T-helper 2 cell treated with Interferon-gamma antibody and Interleukin-4, amounts not matched to agents 5 μg/mL and 100 μg/mL, for 36 hours (primary cell): ENCODE data around the gene GATA5.

Source experiments
- DNase-seq: peaks from one replicate; pipeline ENCODE4 v3.0.0; 2021; ENCODE audit warnings: low spot score
- H3K27ac Mint-ChIP-seq: one replicate; pipeline ENCODE4 v1.8.0; 2021; ENCODE audit warnings: mild to moderate bottlenecking, mixed read lengths
- H3K27me3 Mint-ChIP-seq: one replicate; pipeline ENCODE4 v1.8.0; 2021; ENCODE audit warnings: low read depth, mixed read lengths
- H3K36me3 Mint-ChIP-seq: one replicate; pipeline ENCODE4 v1.8.0; 2021; ENCODE audit warnings: low read depth, mixed read lengths
- H3K4me1 Mint-ChIP-seq: one replicate; pipeline ENCODE4 v1.8.0; 2021; ENCODE audit warnings: low read depth, mixed read lengths
- H3K4me3 Mint-ChIP-seq: one replicate; pipeline ENCODE4 v1.8.0; 2022; ENCODE audit warnings: mild to moderate bottlenecking, moderate library complexity, mixed read lengths
- H3K9me3 Mint-ChIP-seq: one replicate; pipeline ENCODE4 v1.8.0; 2021; ENCODE audit warnings: mixed read lengths

Gene GATA5

DNA sequence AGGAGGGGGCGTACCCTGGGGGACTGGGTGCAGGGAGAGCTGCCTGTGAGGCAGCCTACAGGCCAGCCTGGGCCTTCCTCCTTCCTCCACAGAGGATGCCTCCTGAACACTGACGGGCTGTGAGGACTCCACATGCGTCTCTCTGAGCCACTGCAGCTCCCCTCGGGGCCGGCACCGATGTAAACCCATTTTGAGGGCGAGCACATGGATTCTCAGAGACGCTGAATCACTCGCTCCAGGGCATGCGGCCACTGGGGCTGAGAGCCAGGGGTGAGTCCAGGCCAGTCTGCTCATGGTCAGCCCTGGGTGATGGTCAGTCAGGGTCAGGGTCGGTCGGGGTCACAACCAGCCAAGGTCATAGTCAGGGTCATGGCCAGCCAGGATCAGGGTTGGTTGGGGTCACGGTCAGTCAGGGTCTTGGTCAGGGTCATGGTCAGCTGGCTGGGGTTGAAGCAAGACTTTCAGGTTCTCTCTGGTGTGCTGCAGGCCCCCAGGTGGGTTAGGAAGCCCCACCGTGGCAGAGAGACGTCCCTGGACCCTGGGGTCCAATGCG, 33.7 kb downstream of the GATA5 start:
- DNase-seq, result no peak
- H3K4me3 Mint-ChIP-seq, result no peak overlapping the region
- no peaks in the 10 kb centered on the region for H3K27me3 Mint-ChIP-seq
- H3K4me1 Mint-ChIP-seq, result no peaks in the 10 kb centered on the region
- no peaks in the 10 kb centered on the region for H3K36me3 Mint-ChIP-seq
- no peak overlapping the region for H3K27ac Mint-ChIP-seq
- H3K9me3 Mint-ChIP-seq, result no peaks in the 10 kb centered on the region

DNA sequence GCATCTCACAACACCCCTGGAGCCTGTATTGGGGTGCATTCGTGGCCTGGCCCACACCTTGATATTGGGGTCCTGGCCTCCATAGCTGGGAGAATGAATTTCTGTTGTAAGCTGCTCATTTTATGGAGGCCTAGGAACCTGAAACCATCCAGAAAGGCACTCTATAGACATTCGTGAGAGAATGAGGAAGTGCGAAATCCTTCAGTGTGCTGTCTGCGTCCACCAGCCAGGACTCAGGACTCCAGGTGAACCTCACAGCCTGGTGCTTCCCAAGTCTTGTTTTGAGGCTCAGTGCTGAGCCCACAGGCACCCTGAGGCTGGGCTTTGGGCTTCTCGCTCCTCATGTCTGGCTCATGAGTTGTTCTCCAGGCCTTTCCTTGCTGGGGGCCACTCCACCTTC, 36.6 kb downstream of the GATA5 start:
- no peak overlapping the region for H3K27ac Mint-ChIP-seq
- no peak for DNase-seq
- H3K36me3 Mint-ChIP-seq, result no peaks in the 10 kb centered on the region
- peaks cover 6% of the 10 kb centered on the region for H3K27me3 Mint-ChIP-seq
- no peak overlapping the region for H3K4me3 Mint-ChIP-seq
- H3K9me3 Mint-ChIP-seq, result no peaks in the 10 kb centered on the region
- H3K4me1 Mint-ChIP-seq, result no peaks in the 10 kb centered on the region

DNA sequence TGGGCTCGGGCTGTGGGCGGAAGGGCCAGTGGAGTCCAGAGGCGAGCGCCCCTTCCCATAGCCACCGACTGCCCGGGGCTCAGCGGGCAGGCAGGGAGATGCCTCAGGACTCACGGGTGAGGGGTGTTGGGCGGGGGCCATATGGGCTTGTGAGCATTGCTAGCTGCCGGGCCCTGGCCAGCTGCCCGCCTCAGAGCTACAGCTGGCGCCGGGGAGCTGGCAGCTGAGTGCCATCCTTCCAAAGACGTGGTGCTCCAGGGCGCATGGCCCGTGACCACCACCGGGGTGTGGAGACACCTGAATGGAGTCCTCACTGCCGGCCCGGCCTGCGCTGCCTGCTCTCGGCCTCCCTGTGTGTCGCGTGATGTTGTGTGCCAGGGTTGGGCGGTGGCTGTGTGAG, 37.9 kb downstream of the GATA5 start:
- Mint-ChIP-seq H3K4me1 (no peaks in the 10 kb centered on the region), H3K36me3 (no peaks in the 10 kb centered on the region), H3K27me3 (peaks cover 12% of the 10 kb centered on the region), H3K9me3 (no peaks in the 10 kb centered on the region), H3K4me3 (no peak overlapping the region), H3K27ac (no peak overlapping the region)
- no peak for DNase-seq

DNA sequence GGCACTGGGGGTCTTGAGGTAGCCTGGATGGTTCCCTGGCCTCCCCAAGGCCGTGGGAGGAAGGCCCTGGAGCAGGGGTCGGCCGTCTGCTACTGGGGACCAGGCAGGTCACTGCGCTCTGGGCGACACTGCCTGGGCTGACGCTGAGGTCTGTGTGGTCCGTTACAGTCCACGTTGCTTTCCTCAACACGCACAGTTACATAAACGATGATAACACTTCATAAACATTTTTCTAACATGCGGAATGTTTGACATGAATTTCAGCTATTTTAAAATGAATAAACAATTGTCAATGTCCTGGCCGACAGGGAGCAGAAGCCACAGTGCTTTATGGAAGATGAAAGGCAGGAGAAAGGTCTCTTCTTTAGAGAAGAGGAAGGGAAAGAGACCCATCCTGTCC, 38.3 kb downstream of the GATA5 start:
- no peak overlapping the region for H3K27ac Mint-ChIP-seq
- H3K4me3 Mint-ChIP-seq, result no peak overlapping the region
- no peaks in the 10 kb centered on the region for H3K9me3 Mint-ChIP-seq
- H3K36me3 Mint-ChIP-seq, result no peaks in the 10 kb centered on the region
- DNase-seq, result no peak
- no peaks in the 10 kb centered on the region for H3K4me1 Mint-ChIP-seq
- peaks cover 12% of the 10 kb centered on the region for H3K27me3 Mint-ChIP-seq

DNA sequence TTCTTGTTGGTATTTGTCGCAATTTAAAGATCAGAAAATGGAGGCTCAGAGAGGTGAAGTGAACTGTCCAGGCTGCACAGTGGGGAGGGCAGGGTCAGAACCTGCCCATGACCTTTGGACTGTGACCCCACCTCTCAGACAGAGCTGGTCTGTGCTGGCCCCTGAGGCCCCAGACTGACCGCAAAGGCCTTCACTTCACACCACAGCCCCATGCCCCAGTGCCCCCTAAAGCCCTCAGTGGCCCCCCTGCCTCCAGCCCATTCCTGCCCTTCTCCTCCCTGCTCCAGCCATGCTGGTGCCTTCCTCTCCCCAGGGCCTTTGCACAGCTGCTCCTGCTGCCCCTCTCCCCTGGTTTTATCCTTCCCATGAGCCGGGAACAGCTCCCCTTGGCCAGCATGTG, 39.1 kb downstream of the GATA5 start:
- Mint-ChIP-seq H3K4me1 (no peaks in the 10 kb centered on the region), H3K27me3 (peaks cover 12% of the 10 kb centered on the region), H3K9me3 (no peaks in the 10 kb centered on the region), H3K27ac (no peak overlapping the region), H3K36me3 (no peaks in the 10 kb centered on the region), H3K4me3 (no peak overlapping the region)
- no peak for DNase-seq

DNA sequence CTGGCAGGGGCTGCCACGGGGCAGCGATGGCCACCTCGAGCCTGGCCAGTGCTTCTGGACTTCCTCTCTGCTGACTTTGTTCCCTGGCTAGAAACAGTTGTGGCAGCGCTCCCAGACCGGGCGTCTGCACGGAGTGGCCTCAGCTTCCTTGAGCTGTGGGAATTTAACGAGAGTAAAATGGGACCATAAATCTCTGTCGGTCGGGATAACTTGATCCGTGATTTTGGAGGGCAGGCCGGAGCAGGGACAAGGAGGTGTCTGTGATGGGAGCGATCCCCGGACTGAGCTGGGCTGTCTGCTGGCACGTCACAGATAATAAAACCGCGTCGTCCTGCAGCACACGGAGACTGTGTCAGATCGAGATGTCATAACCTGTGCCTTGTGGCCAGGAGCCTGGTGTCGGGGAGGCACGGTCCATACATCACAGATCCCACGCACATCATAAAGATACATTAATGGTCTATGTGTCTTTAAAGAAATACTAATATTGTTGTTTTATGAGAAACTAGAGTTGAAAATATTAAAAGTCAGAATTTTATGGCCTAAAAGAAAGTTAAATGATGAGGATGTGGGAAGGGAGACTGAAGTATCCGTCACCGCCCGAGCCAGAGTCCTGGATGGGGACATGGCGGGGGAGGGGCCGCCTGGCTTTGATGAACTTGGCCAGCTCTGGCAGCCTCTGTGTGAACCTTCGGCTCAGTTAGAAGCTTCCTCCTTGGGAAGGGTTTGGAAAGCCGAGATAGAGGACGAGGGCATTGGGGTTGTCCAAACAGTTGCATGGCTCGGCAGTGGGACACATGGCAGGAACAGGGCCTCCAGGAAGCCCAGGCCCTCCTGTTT, 41.9 kb downstream of the GATA5 start:
- no peaks in the 10 kb centered on the region for H3K4me1 Mint-ChIP-seq
- peaks cover 12% of the 10 kb centered on the region for H3K27me3 Mint-ChIP-seq
- H3K9me3 Mint-ChIP-seq, result no peaks in the 10 kb centered on the region
- H3K36me3 Mint-ChIP-seq, result no peaks in the 10 kb centered on the region
- DNase-seq, result no peak
- no peak overlapping the region for H3K27ac Mint-ChIP-seq
- H3K4me3 Mint-ChIP-seq, result no peak overlapping the region

DNA sequence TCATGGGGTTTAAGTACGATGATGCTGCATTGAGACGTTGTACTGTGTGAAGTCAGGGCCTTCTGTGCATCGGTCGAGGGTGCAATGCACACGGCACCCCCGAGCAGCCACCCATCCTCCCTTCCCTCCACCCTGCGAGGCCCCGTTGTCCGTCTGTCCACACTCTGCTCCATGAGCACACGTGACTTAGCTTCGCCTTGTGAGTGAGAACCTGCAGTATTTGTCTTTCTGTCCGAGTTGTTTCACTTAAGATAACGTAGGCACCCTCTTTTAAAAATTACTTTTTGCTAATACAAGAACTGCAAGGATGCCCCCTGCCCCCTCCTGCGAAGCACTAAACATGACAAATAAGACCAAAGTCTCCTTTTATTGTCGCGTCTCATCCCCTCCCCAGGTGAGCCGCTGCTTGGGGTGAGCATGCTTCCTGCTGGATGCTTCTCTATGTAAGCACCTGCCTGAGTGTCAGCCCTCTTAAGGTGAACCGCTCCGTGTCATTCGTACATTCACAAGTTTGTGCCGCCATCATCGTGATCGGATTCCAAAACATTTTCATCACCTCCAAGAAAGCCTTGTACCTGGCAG, 44.8 kb downstream of the GATA5 start:
- no peak for DNase-seq
- Mint-ChIP-seq H3K4me3 (no peak overlapping the region), H3K9me3 (no peaks in the 10 kb centered on the region), H3K36me3 (no peaks in the 10 kb centered on the region), H3K27ac (no peak overlapping the region), H3K27me3 (peaks cover 12% of the 10 kb centered on the region), H3K4me1 (no peaks in the 10 kb centered on the region)

DNA sequence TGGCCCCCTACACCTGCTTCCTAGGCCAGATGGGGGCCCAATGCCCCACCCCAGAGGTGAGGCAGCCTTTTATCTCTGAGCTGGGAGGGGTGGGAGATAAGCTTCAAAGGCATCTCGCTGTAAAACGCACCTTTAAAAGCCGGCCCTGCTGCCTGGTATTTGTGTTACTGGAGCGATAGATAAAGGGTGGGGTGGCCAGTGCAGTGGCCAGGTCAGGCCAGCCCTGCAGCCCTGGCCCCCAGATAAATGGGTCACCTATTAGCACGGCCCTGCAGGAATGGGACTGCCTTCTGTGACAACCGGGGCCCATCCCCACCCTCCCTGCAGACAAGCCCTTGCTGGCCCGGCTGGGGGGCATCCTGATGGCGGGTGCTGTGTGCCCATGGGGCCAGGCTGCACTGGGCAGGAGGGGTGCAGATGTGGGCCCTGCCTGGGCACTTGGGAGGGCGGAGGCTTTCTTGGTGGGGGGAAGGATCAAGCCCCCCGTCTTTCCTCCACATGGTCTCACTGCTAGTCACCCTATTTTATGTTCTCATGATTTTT, 45.4 kb downstream of the GATA5 start:
- Mint-ChIP-seq H3K9me3 (no peaks in the 10 kb centered on the region), H3K27me3 (peaks cover 12% of the 10 kb centered on the region), H3K36me3 (no peaks in the 10 kb centered on the region), H3K4me1 (no peaks in the 10 kb centered on the region), H3K27ac (no peak overlapping the region), H3K4me3 (no peak overlapping the region)
- DNase-seq, result no peak

DNA sequence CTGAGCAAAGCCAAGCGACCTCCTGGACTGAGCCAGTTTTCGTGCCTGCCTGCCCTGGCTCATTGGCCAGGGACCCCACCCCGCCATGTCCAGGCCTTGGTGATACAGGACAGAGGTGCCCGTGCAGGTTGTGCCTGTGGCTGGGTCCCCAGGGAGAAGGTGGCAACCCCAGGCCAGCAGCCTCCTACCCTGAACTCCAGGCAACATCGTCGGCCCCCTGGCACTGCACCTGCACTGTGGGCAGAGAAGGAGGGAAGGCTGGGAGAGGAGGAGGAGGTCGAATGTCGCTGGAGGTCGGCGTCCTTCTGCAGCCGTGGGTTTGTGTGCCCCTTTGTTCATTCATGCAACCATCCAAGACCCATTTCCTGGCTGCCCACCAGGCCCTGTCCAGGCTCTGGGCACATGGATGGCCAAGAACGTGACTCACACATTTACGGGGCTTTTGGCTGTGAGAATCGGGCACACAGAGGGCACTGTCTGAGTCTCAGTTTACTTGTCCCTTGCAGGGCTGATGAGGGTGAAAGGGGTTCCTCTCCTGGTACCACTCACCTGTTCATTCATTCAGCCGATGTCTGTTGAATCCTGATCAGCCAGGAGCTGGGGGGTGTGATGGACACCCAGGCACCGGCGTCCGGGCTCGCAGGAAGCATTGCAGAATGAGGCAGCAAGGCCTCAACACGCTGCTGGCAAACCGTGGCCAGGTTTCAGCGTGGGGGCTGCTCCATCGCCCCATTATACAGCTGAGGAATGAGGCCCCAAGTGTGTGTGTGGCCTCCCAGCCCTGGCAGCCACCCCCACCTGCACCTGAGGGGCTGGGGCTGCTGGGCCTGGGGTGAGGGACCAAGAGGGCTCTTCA, 46.1 kb downstream of the GATA5 start:
- Mint-ChIP-seq H3K9me3 (no peaks in the 10 kb centered on the region), H3K27ac (no peak overlapping the region), H3K36me3 (no peaks in the 10 kb centered on the region), H3K4me1 (no peaks in the 10 kb centered on the region), H3K4me3 (no peak overlapping the region), H3K27me3 (peaks cover 9% of the 10 kb centered on the region)
- no peak for DNase-seq

DNA sequence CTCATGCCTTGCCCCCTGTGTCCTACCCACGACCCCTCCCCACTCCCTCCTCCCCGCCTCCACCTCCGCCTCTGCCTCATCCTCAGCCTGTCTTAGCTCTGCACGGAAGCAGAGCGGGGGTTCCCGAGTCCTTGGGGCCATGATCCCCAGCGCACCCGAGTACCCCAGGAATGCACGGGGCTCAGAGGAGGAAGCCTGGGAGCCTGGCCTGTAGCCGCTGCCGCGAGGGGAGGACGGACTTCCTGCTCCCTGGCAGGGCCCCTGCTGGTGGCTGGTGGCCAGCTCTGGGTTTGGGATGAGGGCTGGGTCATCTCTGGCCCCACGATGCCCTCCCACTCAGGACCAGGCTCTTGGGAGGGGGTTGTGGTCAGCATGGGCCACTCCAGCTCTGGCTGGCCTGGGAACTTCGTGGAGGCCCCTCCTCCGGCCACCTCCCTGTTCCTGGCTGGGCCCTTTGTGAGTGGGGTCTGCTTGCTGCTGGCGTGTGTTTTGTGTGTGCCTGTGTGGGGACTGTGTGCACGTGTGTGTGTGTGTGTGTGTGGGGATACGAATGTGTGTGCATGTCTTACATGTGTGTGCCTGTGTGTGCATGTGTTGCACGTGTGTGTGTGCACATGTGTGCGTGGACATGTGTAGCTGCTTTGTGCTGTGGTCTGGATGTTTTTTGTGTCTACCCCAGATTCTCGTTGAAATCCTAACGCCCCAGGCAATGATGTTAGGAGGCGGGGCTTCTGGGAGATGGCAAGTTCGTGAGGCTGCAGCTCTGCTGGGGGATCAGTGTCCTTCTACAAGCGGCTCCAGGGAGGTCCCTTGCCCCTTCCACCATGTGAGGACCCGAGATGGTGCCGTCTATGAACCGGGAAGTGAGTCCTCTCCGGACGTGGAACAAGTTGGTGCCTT, 47.1 kb downstream of the GATA5 start:
- Mint-ChIP-seq H3K27me3 (peaks cover 1% of the 10 kb centered on the region), H3K9me3 (no peaks in the 10 kb centered on the region), H3K4me3 (no peak overlapping the region), H3K27ac (no peak overlapping the region), H3K36me3 (no peaks in the 10 kb centered on the region), H3K4me1 (no peaks in the 10 kb centered on the region)
- no peak for DNase-seq

DNA sequence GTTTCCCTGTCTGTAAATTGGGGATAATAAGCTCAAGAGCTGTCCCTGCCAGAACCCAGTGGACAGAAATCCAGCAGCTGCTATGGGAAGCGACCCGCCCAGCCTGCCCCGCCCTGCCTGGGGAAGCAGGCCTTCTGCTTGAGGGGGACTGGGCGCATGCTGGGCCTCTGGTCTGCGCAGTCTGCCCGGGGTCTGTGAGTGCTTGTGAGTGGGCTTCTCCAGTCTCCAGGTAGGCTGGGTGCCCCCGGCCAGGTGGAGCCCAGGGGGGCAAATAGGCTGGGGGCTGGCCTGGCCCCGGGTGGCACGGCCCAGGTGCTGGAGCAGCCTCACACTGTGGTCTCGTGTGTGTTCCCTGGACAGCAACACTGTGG, 47.8 kb downstream of the GATA5 start:
- H3K36me3 Mint-ChIP-seq, result no peaks in the 10 kb centered on the region
- H3K4me3 Mint-ChIP-seq, result no peak overlapping the region
- H3K4me1 Mint-ChIP-seq, result no peaks in the 10 kb centered on the region
- no peak for DNase-seq
- H3K27me3 Mint-ChIP-seq, result no peaks in the 10 kb centered on the region
- H3K27ac Mint-ChIP-seq, result no peak overlapping the region
- H3K9me3 Mint-ChIP-seq, result no peaks in the 10 kb centered on the region

DNA sequence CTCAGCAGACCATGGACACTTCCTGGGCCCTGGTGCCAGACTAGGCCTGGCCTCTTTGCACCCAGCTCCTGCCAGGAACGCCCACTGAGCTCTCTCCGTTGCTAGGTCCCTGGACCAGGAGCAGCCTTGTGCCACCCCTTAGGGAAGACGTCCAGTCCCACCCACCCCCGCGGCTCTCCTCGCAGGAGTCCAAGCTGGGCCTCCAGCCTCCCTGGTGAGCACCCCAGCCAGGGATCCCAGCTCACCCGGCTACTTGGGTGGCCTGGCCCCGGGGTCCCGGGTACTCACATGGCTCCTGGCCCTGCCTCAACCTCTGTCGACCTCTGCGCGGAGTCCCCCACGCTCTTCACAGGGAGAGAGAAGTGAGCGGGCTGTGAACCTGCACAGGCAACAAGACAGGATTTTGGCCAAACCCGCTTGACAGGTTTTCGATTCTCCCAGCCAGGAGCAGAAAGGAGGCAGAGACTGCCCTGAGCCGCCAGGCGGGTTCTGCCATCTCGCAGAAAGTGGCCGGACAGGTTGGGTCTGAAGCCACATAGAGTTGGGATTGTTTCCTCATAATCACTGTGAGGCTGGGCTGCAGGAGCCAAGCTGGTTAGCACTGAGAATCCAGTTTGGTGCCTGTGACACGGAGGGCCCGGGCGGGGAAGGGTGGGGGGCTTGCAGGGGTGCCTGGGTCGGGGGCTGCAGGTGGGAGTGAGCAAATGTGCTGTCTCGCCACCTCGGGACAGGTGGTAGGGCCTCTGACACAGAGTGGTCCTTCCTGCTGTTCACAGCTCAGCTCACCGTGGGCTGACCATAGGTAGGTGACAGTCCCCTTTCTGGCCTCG, 48.4 kb downstream of the GATA5 start, which contains the start of gene RBBP8NL:
Gene RBBP8NL (minus strand): TSS at position 368 of the 830 bp plus-strand sequence. CDS start 7,892 bp downstream, outside the sequence.
- no peaks in the 10 kb centered on the region for H3K36me3 Mint-ChIP-seq

More for the DNA sequence above, 48.4 kb downstream of the GATA5 start, which contains the start of gene RBBP8NL:
- H3K4me3 Mint-ChIP-seq, result no peak within 1 kb of the TSS
- H3K27me3 Mint-ChIP-seq, result no peaks in the 10 kb centered on the region
- H3K27ac Mint-ChIP-seq, result no peak within 1 kb of the TSS
- no peaks in the 10 kb centered on the region for H3K4me1 Mint-ChIP-seq
- DNase-seq, result no peak
- no peaks in the 10 kb centered on the region for H3K9me3 Mint-ChIP-seq
